ENCODE results near the gene PPP5C.

- TF ChIP-seq, protein P1, sequence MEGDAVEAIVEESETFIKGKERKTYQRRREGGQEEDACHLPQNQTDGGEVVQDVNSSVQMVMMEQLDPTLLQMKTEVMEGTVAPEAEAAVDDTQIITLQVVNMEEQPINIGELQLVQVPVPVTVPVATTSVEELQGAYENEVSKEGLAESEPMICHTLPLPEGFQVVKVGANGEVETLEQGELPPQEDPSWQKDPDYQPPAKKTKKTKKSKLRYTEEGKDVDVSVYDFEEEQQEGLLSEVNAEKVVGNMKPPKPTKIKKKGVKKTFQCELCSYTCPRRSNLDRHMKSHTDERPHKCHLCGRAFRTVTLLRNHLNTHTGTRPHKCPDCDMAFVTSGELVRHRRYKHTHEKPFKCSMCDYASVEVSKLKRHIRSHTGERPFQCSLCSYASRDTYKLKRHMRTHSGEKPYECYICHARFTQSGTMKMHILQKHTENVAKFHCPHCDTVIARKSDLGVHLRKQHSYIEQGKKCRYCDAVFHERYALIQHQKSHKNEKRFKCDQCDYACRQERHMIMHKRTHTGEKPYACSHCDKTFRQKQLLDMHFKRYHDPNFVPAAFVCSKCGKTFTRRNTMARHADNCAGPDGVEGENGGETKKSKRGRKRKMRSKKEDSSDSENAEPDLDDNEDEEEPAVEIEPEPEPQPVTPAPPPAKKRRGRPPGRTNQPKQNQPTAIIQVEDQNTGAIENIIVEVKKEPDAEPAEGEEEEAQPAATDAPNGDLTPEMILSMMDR (IDR thresholded peaks at IDR 0.05; ENCODE audit: insufficient read depth, low read depth, low read length) = no peak
- no peak for TF ChIP-seq EZH2 (IDR thresholded peaks at IDR 0.05; ENCODE audit: insufficient read depth, low read length)
Observed at GRCh38 chr19:46411925-46412649, 65.2 kb downstream of the PPP5C start.
